BLaER1 (cell line): ENCODE measurements around the gene RIPK1.
"Not testable (repeated sequence)": the region's sequence is repeated elsewhere in the genome, so short reads cannot be mapped to it uniquely, and the experiment has no call there.

ENCODE experiments used
- H3K27ac ChIP-seq: shearing (Covaris generic); formaldehyde crosslinking; 2 replicates; pipeline ENCODE4 v1.8.1; 2022
- H3K27me3 ChIP-seq: shearing (Covaris generic); formaldehyde crosslinking; 2 replicates; pipeline ENCODE4 v1.8.1; 2022
- H3K36me3 ChIP-seq: shearing (Covaris generic); formaldehyde crosslinking; 2 replicates; pipeline ENCODE4 v1.8.1; 2022
- H3K4me1 ChIP-seq: shearing (Covaris generic); formaldehyde crosslinking; 2 replicates; pipeline ENCODE4 v1.8.1; 2022
- H3K4me2 ChIP-seq: shearing (Covaris generic); formaldehyde crosslinking; 2 replicates; pipeline ENCODE4 v1.8.1; 2022
- H3K4me3 ChIP-seq: shearing (Covaris generic); formaldehyde crosslinking; 2 replicates; pipeline ENCODE4 v1.8.1; 2022
- H3K9ac ChIP-seq: shearing (Covaris generic); formaldehyde crosslinking; 2 replicates; pipeline ENCODE4 v1.8.1; 2022
- H3K9me3 ChIP-seq: shearing (Covaris generic); formaldehyde crosslinking; 2 replicates; pipeline ENCODE4 v1.8.1; 2022
- H4K20me1 ChIP-seq: shearing (Covaris generic); formaldehyde crosslinking; 2 replicates; pipeline ENCODE4 v1.8.1; 2022
- Cebpa-rat ChIP-seq: shearing (Covaris generic); IDR thresholded peaks from 2 replicates; pipeline ENCODE4 v1.8.1; 2022

Gene RIPK1

DNA sequence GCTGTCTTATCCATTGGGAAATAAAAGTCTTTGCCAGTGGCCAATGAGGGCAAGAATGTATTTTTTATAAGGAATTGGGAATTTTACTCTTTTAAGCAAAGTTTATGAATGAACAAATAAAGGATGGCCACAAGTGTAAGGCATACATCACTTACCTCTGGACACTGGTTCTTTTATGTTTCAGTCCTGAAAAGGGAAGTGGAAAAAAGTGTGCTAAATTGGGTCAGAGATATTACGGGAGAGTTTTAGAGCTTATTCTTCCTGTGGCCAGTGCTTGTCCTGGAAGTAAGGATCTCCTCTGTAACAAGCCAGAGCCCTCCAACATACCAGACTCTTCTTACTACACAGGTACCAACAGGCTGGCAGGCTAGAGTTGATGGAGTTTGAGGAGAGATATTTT, 22.5 kb upstream of the RIPK1 start:
- H3K4me2 ChIP-seq = no peak overlapping the region

DNA sequence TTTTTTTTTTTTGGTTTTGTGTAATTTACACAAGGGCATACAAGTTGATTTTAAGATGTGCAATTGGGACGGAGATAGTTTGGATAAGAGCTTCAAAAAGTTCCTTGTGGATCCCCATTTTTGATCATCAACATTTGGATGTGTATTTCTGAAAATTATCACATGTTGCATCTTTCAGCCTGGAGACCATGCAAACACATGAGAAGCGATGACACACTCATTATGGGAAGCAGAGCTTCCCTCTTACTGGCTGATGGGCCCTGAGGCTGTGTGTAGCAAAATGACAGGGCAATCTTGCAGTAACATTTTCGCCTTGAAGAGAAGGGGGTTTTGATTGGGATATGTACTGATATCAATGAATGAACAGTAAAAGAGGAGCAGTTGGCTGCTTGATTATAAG, 22.0 kb upstream of the RIPK1 start:
- no peak overlapping the region for H3K9ac ChIP-seq
- H3K9me3 ChIP-seq = no peaks in the 10 kb centered on the region; the same call in 1 of the 2 replicates
- no peaks in the 10 kb centered on the region for H3K36me3 ChIP-seq
- H3K4me1 ChIP-seq = no peaks in the 10 kb centered on the region
- H3K4me2 ChIP-seq = no peak overlapping the region
- H3K27me3 ChIP-seq = no peaks in the 10 kb centered on the region
- H4K20me1 ChIP-seq = no peaks in the 10 kb centered on the region
- no peak overlapping the region for H3K4me3 ChIP-seq
- H3K27ac ChIP-seq = no peak overlapping the region
- no peak for TF ChIP-seq Cebpa-rat

More for the DNA sequence above, 22.5 kb upstream of the RIPK1 start:
- H3K9me3 ChIP-seq = no peaks in the 10 kb centered on the region; the same call in 1 of the 2 replicates
- TF ChIP-seq Cebpa-rat = no peak
- no peaks in the 10 kb centered on the region for H3K27me3 ChIP-seq
- no peaks in the 10 kb centered on the region for H3K36me3 ChIP-seq
- no peaks in the 10 kb centered on the region for H4K20me1 ChIP-seq
- no peak overlapping the region for H3K4me3 ChIP-seq
- no peaks in the 10 kb centered on the region for H3K4me1 ChIP-seq
- H3K9ac ChIP-seq = no peak overlapping the region
- H3K27ac ChIP-seq = no peak overlapping the region

DNA sequence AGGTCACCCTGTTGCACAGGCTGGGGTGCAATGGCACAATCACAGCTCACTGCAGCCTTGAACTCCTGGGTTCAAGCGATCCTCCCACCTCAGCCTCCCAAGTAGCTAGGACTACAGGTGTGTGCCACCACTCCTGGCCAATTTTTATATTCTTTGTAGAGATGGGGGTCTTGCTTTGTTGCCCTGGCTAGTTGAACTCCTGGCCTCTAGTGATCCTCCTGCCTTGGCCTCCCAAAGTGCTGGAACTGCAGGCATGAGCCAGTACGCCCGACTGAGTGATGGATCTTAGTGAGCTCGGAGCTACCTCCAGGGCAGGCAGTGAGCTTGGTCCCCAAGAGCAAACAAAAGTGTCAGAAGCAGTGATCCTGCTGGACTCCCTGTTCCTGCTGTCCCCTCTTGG, 20.3 kb upstream of the RIPK1 start:
- not testable (repeated sequence) for H3K27ac ChIP-seq, H3K4me2 ChIP-seq, H3K9ac ChIP-seq, H3K4me1 ChIP-seq, H3K4me3 ChIP-seq, H3K36me3 ChIP-seq, H4K20me1 ChIP-seq, H3K9me3 ChIP-seq, H3K27me3 ChIP-seq

GRCh38 chr6:3052481-3053230, 15.6 kb upstream of the RIPK1 start:
- Histone ChIP-seq H3K4me3 (peak overlapping the region; percentile 66; the same call in 1 of the 2 replicates), H3K36me3 (no peaks in the 10 kb centered on the region), H3K9ac (no peak overlapping the region), H3K9me3 (no peaks in the 10 kb centered on the region; the same call in 1 of the 2 replicates), H3K4me1 (peaks cover 30% of the 10 kb centered on the region), H4K20me1 (no peaks in the 10 kb centered on the region), H3K4me2 (peak overlapping the region; percentile 91), H3K27me3 (no peaks in the 10 kb centered on the region), H3K27ac (no peak overlapping the region)
- TF ChIP-seq Cebpa-rat = no peak

DNA sequence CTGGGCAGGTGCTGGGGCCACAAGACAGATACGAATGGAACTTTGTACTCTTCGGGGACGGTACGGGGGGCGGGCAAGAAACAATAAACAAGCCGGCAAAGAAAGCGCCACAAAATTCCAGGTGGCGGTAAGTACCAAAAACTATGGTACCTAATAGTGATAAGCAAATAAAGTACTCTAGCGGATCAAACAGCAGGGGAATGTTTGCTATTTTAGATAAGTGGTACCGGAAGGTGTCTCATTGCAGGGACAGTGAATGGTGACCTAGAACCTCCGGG, 15.1 kb upstream of the RIPK1 start:
- no peak for TF ChIP-seq Cebpa-rat
- H3K4me3 ChIP-seq = peak overlapping the region; percentile 66

DNA sequence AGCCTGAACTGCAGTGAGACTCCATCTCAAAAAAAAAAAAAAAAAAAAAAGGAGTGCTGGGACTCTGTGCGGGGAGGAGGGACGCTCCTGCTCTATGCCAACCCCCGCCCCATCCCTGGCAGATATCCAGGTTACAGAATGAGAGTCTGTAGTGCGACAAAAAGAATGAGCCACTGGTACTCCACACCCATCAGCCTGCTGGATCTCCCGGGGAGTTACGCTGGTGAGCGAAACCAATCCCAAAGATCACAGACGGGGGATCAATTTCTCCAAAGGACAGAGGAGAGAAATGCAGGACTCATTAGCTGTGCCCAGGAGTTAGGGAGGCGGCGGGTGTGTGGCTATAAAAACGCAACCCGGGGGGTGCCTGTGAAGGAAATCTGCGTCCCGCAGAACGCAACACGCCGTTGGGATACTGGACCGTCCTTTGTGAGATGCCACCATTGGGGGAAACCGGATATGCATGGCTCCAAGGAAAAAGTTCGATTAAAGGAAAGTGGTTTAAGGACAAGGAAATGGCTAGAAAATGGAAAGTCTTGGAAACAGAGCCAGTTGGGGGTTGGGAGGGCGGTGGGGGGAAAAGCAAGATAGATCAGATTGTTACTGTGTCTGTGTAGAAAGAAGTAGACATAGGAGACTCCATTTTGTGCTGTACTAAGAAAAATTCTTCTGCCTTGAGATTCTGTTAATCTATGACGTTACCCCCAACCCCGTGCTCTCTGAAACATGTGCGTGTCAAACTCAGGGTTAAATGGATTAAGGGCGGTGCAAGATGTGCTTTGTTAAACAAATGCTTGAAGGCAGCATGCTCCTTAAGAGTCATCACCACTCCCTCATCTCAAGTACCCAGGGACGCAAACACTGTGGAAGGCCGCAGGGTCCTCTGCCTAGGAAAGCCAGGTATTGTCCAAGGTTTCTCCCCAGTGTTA, 13.8 kb upstream of the RIPK1 start:
- H3K27ac ChIP-seq, H3K9ac ChIP-seq, H3K9me3 ChIP-seq, H4K20me1 ChIP-seq, H3K36me3 ChIP-seq, H3K27me3 ChIP-seq: not testable (repeated sequence)
- H3K4me1 ChIP-seq = peaks cover 30% of the 10 kb centered on the region
- H3K4me3 ChIP-seq = peak overlapping the region; percentile 66; the same call in 1 of the 2 replicates
- H3K4me2 ChIP-seq = peak overlapping the region; percentile 91

More for the DNA sequence above, 15.1 kb upstream of the RIPK1 start:
- Histone ChIP-seq H3K27ac (no peak overlapping the region), H3K9me3 (no peaks in the 10 kb centered on the region), H3K9ac (peak overlapping the region; percentile 76), H3K36me3 (no peaks in the 10 kb centered on the region), H3K27me3 (no peaks in the 10 kb centered on the region), H4K20me1 (no peaks in the 10 kb centered on the region), H3K4me1 (peaks cover 30% of the 10 kb centered on the region), H3K4me2 (peak overlapping the region; percentile 91)

DNA sequence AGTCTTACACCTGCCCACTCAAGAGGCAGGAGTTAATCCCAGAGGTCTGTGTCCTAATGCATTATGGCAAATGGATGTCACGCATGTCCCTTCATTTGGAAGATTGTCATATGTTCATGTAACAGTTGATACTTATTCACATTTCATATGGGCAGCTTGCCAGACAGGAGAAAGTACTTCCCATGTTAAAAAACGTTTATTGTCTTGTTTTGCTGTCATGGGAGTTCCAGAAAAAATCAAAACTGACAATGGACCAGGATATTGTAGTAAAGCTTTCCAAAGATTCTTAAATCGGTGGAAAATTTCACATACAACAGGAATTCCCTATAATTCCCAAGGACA, 13.2 kb upstream of the RIPK1 start:
- not testable (repeated sequence) for H3K27me3 ChIP-seq, H3K4me3 ChIP-seq, H3K36me3 ChIP-seq, H3K27ac ChIP-seq, H3K9ac ChIP-seq, H4K20me1 ChIP-seq, H3K9me3 ChIP-seq
- Histone ChIP-seq H3K4me1 (peaks cover 30% of the 10 kb centered on the region), H3K4me2 (peak overlapping the region; percentile 65)

- no peaks in the 10 kb centered on the region for H3K9me3 ChIP-seq
- H3K4me2 ChIP-seq = no peak overlapping the region
- no peaks in the 10 kb centered on the region for H3K36me3 ChIP-seq
- no peak for TF ChIP-seq Cebpa-rat
- no peaks in the 10 kb centered on the region for H3K27me3 ChIP-seq
- peaks cover 44% of the 10 kb centered on the region for H3K4me1 ChIP-seq
- H3K4me3 ChIP-seq = no peak overlapping the region
- no peak overlapping the region for H3K9ac ChIP-seq
- no peaks in the 10 kb centered on the region for H4K20me1 ChIP-seq
- H3K27ac ChIP-seq = no peak overlapping the region
Observed at GRCh38 chr6:3057063-3057770, 11.1 kb upstream of the RIPK1 start.

- Histone ChIP-seq H3K27me3 (no peaks in the 10 kb centered on the region), H3K27ac (no peak overlapping the region), H3K4me2 (no peak overlapping the region), H3K9me3 (no peaks in the 10 kb centered on the region), H3K4me3 (no peak overlapping the region), H4K20me1 (no peaks in the 10 kb centered on the region), H3K4me1 (peaks cover 36% of the 10 kb centered on the region), H3K9ac (no peak overlapping the region), H3K36me3 (no peaks in the 10 kb centered on the region)
- TF ChIP-seq Cebpa-rat = no peak
Observed at GRCh38 chr6:3058957-3059356, 9.3 kb upstream of the RIPK1 start.

DNA sequence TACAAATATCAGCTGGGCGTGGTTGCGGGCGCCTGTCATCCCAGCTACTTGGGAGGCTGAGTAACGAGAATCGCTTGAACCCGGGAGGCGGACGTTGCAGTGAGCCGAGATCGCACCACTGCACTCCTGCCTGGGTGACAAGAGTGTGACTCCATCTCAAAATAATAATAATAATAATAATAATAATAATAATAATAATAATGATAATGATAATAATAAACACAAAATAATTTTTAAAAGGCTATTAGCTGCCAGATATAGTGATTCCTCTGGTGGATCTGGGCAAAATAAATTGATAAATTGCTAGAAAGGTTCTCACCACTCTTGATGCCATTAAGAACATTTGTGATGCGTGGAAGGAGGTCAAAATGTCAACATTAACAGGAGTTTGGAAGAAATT, 8.2 kb upstream of the RIPK1 start:
- not testable (repeated sequence) for H3K9me3 ChIP-seq, H3K9ac ChIP-seq, H3K4me2 ChIP-seq, H3K27ac ChIP-seq, H3K4me3 ChIP-seq, H3K36me3 ChIP-seq, H3K27me3 ChIP-seq, H4K20me1 ChIP-seq
- H3K4me1 ChIP-seq = peaks cover 34% of the 10 kb centered on the region
